Skeletal muscle satellite cell (primary cell): Measurements from ENCODE around the gene ISL1.

Experiments
- H3K27me3 ChIP-seq: 2 replicates; pipeline ENCODE4 v1.7.0; 2013; ENCODE audit warnings: low read length; ENCODE audit not compliant: control insufficient read depth, insufficient read depth
- H3K36me3 ChIP-seq: 2 replicates; pipeline ENCODE4 v1.7.0; 2013; ENCODE audit warnings: mild to moderate bottlenecking, control low read depth, low read length; ENCODE audit not compliant: insufficient read depth
- H3K4me1 ChIP-seq: 2 replicates; pipeline ENCODE4 v1.7.0; 2013; ENCODE audit warnings: low read length; ENCODE audit not compliant: control insufficient read depth, insufficient read depth
- H3K4me2 ChIP-seq: 2 replicates; pipeline ENCODE4 v1.7.0; 2013; ENCODE audit warnings: mild to moderate bottlenecking, low read length
- H3K4me3 ChIP-seq: 2 replicates; pipeline ENCODE4 v1.7.0; 2013; ENCODE audit warnings: low read length
- H3K9ac ChIP-seq: 2 replicates; pipeline ENCODE4 v1.7.0; 2013; ENCODE audit warnings: mild to moderate bottlenecking, low read depth, low read length, moderate library complexity
- H3K9me3 ChIP-seq: replicated peaks from 2 replicates; pipeline ENCODE4 v1.7.0; 2013; ENCODE audit warnings: mild to moderate bottlenecking, control low read depth, low read length

Gene ISL1

DNA sequence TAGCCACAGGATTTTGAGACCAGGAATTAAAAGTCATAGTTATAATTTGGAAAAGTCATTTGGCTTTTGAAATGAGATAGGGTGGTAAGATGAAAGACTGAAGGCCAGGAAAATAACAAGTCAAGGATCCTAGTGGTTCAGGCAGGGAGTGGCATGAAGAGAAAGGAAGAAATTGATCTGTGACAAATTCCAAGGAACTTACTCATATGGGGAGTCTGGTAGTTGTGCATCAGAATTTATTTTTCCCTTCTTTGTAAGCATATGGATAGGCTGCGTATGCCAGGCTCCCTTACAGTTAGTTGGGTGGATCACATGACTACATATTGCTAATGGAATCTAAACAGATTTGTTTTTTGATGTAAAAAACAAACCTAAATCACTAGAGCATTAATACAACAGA lies 21.0 kb downstream of the ISL1 start:
- Histone ChIP-seq H3K9me3 (no peaks in the 10 kb centered on the region), H3K9ac (no peak overlapping the region), H3K4me2 (no peak overlapping the region), H3K4me1 (no peaks in the 10 kb centered on the region), H3K36me3 (no peaks in the 10 kb centered on the region), H3K4me3 (no peak overlapping the region), H3K27me3 (peaks cover 5% of the 10 kb centered on the region)

DNA sequence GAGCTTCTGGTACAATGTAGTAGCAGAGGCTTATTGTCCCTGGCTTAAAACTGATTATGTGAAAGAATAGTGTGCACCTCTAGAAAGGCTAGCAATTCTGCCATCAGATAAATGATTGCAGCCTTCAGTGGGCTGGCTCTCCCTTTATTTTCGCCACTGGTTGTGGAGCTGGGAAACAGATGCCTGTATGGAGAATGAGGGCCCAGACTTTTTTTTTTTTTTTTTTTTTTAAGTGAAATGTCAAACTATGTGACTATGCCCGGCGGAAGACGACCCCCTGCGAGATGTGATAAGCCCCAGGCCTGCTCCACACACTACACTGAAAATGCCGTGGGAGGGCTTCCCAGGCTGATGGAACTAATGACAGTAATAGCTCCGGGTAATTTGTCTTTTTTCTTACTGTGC lies 28.7 kb downstream of the ISL1 start:
- H3K4me3 ChIP-seq, result no peak overlapping the region
- H3K4me2 ChIP-seq, result no peak overlapping the region
- H3K9ac ChIP-seq, result no peak overlapping the region
- H3K36me3 ChIP-seq, result no peaks in the 10 kb centered on the region
- H3K4me1 ChIP-seq, result no peaks in the 10 kb centered on the region
- no peaks in the 10 kb centered on the region for H3K27me3 ChIP-seq
- H3K9me3 ChIP-seq, result no peaks in the 10 kb centered on the region

DNA sequence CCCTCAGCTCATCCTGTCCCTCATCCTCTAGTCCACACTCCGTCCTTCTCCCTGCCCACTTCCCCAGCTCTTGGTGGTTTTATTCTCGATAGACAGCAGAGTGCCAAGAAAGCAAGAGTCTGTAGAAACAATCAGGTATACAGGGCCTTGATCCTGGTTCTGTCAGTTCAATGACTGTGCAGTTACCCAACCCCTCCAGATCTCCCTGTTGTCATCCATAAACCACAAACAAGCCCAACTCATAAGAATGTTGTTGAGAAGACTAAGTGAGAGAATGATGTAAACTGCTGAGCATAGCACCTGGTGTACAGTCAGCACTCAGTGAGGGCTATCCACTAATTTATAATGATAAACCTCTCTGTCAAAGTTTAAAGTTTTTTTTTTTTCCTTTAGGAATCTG lies 31.3 kb downstream of the ISL1 start:
- H3K4me3 ChIP-seq, result no peak overlapping the region
- no peak overlapping the region for H3K4me2 ChIP-seq
- H3K36me3 ChIP-seq, result no peaks in the 10 kb centered on the region
- no peaks in the 10 kb centered on the region for H3K27me3 ChIP-seq
- no peak overlapping the region for H3K9ac ChIP-seq
- no peaks in the 10 kb centered on the region for H3K4me1 ChIP-seq
- H3K9me3 ChIP-seq, result no peaks in the 10 kb centered on the region

DNA sequence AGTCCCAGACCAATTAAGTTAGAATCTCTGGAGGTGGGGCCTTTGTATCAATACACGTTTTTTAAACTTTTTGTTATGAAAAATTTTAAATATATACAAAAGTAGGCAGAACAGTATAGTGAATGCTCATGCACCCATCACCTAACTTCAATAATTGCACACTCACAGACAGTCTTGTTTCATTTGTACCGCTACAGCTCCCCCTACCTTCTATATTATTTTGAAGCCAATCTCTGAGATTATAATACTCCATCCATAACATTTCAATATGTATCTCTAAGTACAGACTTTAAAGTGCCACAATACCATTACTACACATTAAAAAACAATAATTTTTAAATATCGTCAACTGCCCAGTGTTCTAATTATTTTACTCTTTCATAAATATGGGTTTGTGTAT lies 32.9 kb downstream of the ISL1 start:
- Histone ChIP-seq H3K9me3 (no peaks in the 10 kb centered on the region), H3K9ac (no peak overlapping the region), H3K4me1 (no peaks in the 10 kb centered on the region), H3K36me3 (no peaks in the 10 kb centered on the region), H3K27me3 (no peaks in the 10 kb centered on the region), H3K4me2 (no peak overlapping the region), H3K4me3 (no peak overlapping the region)

DNA sequence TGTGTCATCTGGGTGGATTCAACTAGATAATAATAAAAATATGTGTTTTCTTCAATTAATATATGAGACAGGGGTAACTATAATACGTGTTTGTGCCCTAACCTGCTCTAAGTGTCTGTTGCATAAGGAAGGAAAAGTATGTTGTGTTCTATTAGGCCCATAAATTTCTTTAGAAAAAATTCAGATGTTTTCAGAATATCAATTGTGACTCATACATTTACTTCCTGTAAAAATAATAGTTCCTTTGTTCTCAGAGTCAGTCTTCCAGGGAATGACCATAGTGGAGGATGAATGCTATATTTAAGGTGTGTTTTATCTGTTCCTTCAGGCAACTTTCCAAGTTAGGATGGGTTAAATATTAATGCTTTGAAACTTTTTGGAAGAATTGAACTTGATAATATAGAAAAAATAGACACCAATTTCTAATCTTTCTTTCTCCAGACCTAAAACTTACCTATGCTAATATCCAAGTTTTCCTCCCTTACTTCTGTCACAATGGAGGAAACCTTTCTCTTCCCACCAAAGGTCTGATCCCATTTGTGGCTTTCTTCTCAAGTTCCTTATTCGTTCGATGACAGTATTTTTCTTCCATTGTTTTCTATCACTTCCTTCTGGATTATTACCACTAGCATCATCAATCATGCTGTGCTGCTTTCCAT lies 49.9 kb downstream of the ISL1 start:
- Histone ChIP-seq H3K9ac (no peak overlapping the region), H3K4me3 (no peak overlapping the region), H3K9me3 (no peaks in the 10 kb centered on the region), H3K4me2 (no peak overlapping the region), H3K36me3 (no peaks in the 10 kb centered on the region), H3K4me1 (no peaks in the 10 kb centered on the region), H3K27me3 (no peaks in the 10 kb centered on the region)

DNA sequence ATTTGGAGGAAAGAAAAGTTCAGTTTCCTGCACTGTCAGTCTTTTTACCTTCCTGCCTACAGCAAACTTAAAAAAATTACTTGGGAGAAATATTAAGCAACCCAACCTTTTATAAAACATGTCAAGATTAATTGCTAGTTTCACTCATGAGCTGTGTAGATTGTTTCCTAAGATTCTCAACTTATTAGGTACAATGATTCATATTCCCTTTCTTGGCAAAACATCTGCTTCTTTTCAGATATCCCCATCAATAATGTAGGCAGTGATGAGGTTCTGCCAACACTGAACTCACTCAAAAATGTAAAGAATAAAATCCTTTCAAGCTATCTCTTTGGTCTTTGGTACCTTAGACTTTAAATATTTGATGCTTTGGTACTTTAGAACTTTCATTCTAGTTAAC lies 56.0 kb downstream of the ISL1 start:
- no peak overlapping the region for H3K4me2 ChIP-seq
- no peaks in the 10 kb centered on the region for H3K27me3 ChIP-seq
- H3K4me3 ChIP-seq, result no peak overlapping the region
- H3K4me1 ChIP-seq, result no peaks in the 10 kb centered on the region
- no peak overlapping the region for H3K9ac ChIP-seq
- H3K9me3 ChIP-seq, result no peaks in the 10 kb centered on the region
- H3K36me3 ChIP-seq, result no peaks in the 10 kb centered on the region
